Measurements from ENCODE around the gene TMCO4.

Gene TMCO4

DNA sequence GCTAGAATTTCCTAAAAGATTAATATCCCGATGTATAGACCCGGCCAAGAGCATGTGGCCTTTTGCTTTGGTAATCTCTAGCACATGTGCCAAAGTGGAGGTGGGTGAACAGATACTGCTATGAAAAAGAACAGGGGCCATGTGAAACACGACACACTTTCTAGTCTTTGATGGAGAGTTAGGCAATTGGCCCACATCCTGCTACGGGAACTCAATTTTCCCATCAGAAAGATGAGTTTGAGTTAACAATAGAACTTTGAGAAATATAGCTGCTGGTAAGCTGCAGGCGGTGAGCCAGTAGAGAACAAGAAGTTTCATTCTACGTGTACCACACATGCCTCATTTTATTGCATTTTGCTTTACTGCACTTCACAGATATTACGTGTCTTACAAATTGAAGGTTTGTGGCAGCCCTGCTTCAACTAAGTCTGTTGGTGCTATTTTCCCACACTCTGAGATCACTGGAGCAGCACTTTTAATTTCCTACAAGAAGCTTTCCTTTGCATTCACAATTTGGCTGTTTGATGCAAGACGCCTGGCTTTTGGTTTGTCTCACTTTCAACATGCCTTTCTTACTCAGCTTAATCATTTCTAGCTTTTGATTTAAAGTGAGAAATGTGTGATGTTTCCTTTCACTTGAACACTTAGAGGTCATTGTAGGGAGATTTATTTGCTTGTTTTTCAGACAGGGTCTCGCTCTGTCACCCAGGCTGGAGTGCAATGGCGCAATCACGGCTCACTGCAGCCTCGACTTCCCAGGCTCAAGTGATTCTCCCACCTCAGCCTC is 88.7 kb downstream of the TMCO4 start:
- no peak for DNase-seq

DNA sequence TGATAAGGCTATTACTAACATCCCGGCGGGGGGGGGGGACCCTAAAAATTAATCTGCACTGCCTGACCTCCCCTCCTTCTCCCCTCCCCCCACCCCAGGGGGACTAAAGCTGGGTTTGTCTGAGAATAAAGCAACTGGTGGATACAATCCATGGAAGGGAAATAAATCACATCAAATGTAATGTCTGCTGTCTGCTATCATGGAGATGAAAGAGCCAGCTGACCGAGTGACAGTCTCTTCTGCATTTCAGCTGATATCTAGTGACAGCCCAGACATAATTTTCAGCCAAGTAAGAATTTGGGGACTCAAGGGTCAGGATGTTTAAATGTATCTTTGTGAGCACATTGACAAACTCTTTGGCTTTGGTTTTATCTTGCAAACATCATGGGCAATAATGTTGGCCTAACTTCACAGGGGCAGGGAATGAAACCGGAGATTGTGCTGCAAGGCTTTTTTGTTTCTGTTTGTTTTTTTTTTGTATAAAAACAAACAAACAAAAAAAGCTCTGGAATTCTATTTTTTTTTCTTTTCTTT is 90.4 kb downstream of the TMCO4 start:
- DNase-seq: no peak

GRCh38 chr1:19708567-19709110 is 91.1 kb downstream of the TMCO4 start:
- DNase-seq: no peak

DNA sequence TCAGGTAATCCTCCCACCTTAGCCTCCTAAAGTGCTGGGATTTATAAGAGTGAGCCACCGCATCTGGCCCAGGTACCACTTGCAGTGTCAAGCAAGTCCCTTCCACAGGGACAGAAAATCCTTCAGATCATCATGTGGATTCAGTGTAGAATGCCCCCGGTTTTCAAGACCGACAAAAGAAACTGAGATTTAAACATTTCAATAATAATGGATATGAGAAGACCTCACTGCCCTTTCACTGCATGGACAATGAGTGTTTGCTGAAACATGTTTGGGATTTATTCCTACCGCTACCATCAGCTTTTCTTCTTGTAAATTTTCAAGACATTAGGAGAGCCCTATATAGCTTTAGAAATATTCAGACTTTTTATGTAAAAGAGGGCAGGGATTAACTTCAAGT is 93.6 kb downstream of the TMCO4 start:
- no peak for DNase-seq

- DNase-seq: no peak
These were observed 94.3 kb downstream of the TMCO4 start for GRCh38 chr1:19705464-19705863.

DNA sequence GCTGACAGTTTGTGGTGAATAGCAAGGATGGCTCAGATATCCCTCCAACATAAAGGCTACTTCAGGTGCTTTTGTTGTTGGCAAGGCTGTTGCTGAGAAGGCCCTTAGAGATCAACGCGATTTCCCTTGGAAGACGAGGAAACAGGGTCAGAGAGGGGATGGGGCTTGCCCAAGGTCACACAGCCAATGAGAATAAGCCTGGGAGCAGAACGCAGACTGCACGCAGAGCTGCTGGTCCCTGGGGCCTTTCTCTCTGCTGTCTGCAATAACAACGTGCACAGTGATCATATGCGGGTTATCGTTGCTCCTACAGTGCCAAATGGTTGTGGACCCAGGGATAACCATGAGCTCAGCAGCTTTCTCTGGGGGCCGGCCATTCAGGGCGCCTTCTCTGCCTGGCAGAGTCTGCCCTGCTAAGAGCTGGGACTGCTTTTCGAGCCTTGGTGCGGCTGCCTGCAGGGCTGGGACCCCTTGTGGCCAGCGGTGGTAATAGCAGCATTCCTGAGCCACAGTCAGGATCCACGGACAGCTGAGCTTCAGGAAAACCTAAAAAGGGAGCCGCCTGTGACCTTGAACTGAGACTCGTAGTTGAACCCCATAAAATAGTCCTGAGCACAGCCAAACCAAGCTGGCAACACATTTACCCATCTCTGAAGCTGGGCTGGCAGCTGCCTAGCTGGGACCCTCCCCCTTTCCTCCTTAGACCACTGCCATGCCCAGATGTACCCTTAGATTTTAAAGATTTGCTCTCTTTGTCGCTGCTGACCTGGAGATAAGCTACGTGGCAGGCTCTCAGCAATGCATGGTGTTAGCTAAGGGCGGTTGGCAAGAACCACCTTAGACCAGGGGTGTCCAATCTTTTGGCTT is 95.2 kb downstream of the TMCO4 start:
- peak; percentile 79 for DNase-seq

DNA sequence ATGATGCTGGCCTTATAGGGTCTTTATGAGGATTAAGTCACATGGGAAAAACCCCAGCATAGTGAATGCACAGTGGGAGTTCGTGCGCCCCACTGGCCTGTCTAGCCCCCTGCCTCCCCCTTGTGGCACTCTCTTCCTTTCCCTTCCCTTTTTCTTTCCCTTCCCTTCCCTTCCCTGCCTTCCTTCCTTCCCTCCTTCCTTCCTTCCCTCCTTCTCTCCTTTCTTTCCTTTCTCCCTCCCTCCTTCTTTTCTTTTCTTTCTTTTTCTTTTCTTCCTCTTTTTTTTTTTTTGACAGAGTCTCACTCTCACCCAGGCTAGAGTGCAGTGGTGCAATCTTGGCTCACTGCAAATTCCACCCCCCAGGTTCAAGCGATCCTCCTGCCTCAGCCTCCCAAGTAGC is 96.4 kb downstream of the TMCO4 start:
- DNase-seq: no peak

GRCh38 chr1:19700079-19700777 is 99.5 kb downstream of the TMCO4 start:
- DNase-seq: no peak

- no peak for DNase-seq
These were observed 101.5 kb downstream of the TMCO4 start for GRCh38 chr1:19698181-19698580.

DNA sequence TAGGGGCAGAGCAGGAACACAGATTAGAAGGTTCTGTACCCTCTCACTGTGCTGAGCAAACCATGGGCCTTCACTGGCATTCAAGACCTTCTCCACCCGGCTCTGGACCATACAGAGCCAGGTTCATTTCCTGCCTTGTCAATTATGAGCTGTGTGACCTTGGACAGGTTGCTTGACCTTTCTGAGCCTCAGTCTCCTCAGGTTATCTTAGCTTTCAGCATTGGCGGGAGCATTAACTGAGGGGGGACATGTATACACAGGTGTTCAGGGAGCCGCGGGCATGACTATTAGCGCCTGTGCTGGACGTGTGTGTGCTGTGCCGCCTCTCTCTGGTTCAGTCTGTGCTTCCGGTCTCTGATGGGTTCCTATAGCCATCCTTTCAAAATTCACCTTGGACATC is 102.9 kb downstream of the TMCO4 start:
- DNase-seq: no peak

- DNase-seq: no peak
These were observed 103.9 kb downstream of the TMCO4 start for GRCh38 chr1:19695772-19696171.

DNA sequence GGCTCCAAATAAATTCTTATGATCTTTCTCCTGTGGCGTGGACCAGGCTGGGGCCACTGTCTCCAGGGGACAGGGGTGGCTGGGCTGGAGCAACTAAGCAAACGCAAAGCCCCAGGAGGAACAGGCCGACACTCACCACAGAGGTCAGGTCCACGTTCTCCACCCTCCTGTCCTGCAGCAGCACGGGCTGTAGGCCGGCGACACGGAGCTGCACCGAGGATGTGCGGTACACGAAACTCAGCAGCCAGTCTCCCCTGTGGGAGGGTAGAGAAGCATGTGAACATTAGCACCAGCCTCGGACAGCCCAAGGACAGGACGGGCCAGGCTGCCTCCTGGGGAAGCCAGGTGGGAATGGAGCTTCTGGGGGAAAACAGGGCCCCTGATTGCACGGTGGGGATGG is 105.4 kb downstream of the TMCO4 start:
- no peak for DNase-seq

DNA sequence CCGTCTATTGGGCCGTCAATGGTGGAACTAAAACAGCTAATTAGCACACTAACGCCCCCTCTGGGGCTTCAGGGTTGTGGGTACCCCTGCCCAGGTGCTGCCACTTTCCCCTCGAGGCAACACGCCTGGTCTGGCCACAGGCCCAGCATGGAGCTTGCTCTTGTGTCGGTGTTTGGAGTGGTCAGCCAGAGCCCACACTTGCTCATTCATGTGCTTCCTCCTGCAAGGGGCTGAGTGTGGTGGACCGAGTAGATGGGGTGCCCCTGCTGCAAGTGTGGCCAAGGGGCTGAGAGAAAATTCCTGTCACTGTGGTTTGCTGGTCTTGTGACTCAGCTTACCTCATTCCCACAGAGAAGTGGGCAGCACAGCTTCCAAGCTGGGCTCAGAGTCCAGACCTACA is 109.4 kb downstream of the TMCO4 start:
- no peak for DNase-seq

GRCh38 chr1:19689856-19690255 is 109.9 kb downstream of the TMCO4 start:
- DNase-seq: no peak

DNA sequence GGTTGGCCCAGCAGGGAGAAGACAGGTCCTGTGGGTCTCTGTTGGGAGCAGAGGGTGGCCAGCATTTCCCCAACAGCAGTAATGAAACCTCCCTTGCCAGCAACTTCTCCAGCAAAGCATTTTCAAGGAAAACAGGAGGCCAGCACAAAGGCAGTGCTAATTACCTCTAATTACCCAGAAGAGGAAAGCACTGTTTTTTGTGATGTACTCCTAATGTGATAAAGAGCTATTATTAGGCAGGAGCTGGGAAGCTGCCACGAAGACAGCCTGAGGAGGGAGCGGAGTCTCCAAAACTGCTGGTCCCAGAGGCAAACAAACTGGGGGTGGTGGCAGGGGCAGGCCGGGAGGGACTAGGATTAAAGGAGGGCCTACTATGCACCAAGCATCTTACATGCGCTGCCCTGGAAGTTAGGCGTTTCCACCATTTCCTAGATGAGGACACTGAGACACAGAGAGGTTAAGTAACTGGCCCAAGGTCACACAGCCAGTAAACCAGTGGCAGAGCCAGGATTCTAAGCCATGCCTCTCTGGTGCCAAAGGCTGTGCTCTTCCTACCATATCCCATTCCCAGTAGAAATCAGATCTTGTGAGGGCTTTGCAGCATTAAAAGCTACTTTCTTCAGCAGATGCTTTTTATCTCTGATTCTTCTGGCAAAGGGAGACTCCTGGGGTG is 110.5 kb downstream of the TMCO4 start:
- DNase-seq: no peak

GRCh38 chr1:19688041-19688842 is 111.5 kb downstream of the TMCO4 start:
- DNase-seq: peak; percentile 56

DNA sequence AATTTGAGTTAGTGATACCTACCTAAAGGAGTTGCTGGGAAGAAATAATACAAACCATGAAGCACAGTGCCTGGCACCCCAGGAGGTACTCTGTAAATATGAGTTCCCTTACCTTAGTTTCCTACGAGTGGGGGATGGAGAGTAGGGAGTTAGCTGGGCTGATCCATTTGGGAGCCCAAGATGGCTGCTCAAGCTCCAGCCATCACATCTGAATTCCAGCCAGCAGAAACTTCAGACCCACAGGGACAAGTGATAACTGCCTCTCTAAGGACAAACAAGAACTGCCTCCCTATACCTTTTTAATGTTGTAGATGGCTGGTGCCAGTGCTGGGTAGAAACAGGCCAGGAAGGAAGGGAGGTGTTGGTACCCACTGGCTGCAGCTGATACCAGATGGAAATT is 112.3 kb downstream of the TMCO4 start:
- DNase-seq: no peak

- DNase-seq: no peak
These were observed 113.7 kb downstream of the TMCO4 start for GRCh38 chr1:19685994-19686393.

DNA sequence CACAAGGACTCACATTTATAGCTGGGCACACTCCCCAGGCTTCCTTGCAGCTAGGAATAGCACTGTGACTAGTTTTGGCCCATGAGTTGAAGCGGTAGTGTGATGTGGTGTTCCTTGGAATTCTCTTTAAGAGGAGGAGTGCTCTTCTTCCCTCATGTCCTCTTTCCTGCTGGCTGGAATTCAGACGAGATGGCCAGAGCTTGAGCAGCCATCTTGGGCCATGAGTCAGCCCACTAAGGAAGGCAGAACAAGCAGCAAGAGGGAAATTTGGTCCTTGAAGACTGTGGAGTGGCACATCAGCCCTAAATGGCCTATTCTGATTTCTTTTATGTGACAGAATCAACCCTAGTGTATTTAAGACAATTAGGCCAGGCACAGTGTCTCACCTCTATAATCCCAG is 115.0 kb downstream of the TMCO4 start:
- no peak for DNase-seq

GRCh38 chr1:19683351-19683750 is 116.4 kb downstream of the TMCO4 start:
- no peak for DNase-seq

DNA sequence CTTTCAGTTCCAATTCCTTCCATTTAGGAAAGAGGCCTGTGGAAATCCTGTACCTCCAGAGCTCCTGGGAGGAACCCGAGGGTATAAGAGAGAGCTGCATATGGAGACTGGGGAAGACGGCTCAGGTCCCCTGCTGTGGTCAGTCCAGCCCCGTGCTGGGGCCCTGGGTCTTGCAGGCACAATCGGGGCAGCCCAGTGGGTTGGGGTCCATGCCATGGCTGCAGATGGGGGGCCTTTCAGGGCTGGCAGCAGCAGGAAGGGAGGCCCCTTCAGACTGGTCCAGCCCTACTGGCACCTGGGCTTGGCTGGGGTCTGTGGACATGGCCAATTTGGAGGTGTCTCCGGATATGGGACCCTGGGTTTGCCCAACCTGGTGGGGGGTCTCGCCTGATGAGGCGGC is 116.8 kb downstream of the TMCO4 start:
- no peak for DNase-seq

DNA sequence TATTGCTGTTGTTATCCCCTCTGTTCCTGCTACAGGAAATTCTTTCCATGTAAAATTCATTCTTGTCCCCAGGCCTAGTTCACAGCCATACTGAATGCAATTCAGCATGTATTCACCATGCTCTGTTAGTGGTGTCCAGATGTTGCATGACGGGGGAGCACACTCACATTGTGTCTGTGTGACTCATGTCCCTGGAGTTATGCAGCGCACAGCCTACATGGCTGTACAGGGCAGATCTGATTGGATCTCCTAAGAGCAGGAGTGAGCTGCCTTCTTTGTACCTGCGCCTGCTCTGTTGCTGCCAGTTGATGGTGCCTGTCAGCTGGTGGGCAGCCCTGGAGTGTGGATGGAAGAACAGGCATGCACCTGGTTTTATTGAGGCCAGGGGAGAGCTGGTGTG is 117.5 kb downstream of the TMCO4 start:
- DNase-seq: no peak
